ENCODE results near the gene BUB1B.
"Not testable (repeated sequence)": the region's sequence is repeated elsewhere in the genome, so short reads cannot be mapped to it uniquely, and the experiment has no call there.

BUB1B gene

GRCh38 chr15:40160689-40161688 is at the start of gene BUB1B:
Gene BUB1B (plus strand): TSS chr15:40161069. CDS start chr15:40161221, 152 bp downstream.
- in situ Hi-C loops (cut with MboI; ENCODE audit: low pct_unique_long_range_greater_than_20kb, low sequenced_read_pairs), result no loop called here
- DNase-seq, result peak; percentile 98

- in situ Hi-C loops (cut with MboI; ENCODE audit: low pct_unique_long_range_greater_than_20kb, low sequenced_read_pairs), result no loop called here
- no peak for DNase-seq
Measured at GRCh38 chr15:40111888-40112287, 49.0 kb upstream of the BUB1B start.

- in situ Hi-C loops (cut with MboI; ENCODE audit: low pct_unique_long_range_greater_than_20kb, low sequenced_read_pairs), result no loop called here
- DNase-seq, result no peak
Measured at GRCh38 chr15:40112789-40113188, 48.1 kb upstream of the BUB1B start.

- in situ Hi-C loops (cut with MboI; ENCODE audit: low pct_unique_long_range_greater_than_20kb, low sequenced_read_pairs), result no loop called here
- no peak for DNase-seq
Measured at GRCh38 chr15:40114218-40114617, 46.7 kb upstream of the BUB1B start.

GRCh38 chr15:40115106-40115505 is 45.8 kb upstream of the BUB1B start:
- in situ Hi-C loops (cut with MboI; ENCODE audit: low pct_unique_long_range_greater_than_20kb, low sequenced_read_pairs); DNase-seq: not testable (repeated sequence)

GRCh38 chr15:40115670-40116093 is 45.2 kb upstream of the BUB1B start:
- in situ Hi-C loops (cut with MboI; ENCODE audit: low pct_unique_long_range_greater_than_20kb, low sequenced_read_pairs), result no loop called here
- DNase-seq, result peak; percentile 89

GRCh38 chr15:40118473-40118872 is 42.4 kb upstream of the BUB1B start:
- in situ Hi-C loops (cut with MboI; ENCODE audit: low pct_unique_long_range_greater_than_20kb, low sequenced_read_pairs), result no loop called here

GRCh38 chr15:40121911-40122638 is 38.8 kb upstream of the BUB1B start:
- no peak for DNase-seq

More at GRCh38 chr15:40118473-40118872, 42.4 kb upstream of the BUB1B start:
- DNase-seq, result no peak

GRCh38 chr15:40122989-40123388 is 37.9 kb upstream of the BUB1B start:
- DNase-seq; in situ Hi-C loops (cut with MboI; ENCODE audit: low pct_unique_long_range_greater_than_20kb, low sequenced_read_pairs): not testable (repeated sequence)

More at GRCh38 chr15:40121911-40122638, 38.8 kb upstream of the BUB1B start:
- in situ Hi-C loops (cut with MboI; ENCODE audit: low pct_unique_long_range_greater_than_20kb, low sequenced_read_pairs), result no loop called here

GRCh38 chr15:40123863-40124262 is 37.0 kb upstream of the BUB1B start:
- in situ Hi-C loops (cut with MboI; ENCODE audit: low pct_unique_long_range_greater_than_20kb, low sequenced_read_pairs); DNase-seq: not testable (repeated sequence)

GRCh38 chr15:40124333-40124732 is 36.5 kb upstream of the BUB1B start:
- in situ Hi-C loops (cut with MboI; ENCODE audit: low pct_unique_long_range_greater_than_20kb, low sequenced_read_pairs); DNase-seq: not testable (repeated sequence)

- in situ Hi-C loops (cut with MboI; ENCODE audit: low pct_unique_long_range_greater_than_20kb, low sequenced_read_pairs); DNase-seq: not testable (repeated sequence)
Measured at GRCh38 chr15:40124807-40125285, 36.0 kb upstream of the BUB1B start.

- in situ Hi-C loops (cut with MboI; ENCODE audit: low pct_unique_long_range_greater_than_20kb, low sequenced_read_pairs), result no loop called here
- DNase-seq, result no peak
Measured at GRCh38 chr15:40125950-40126349, 34.9 kb upstream of the BUB1B start.

- peak; percentile 41 for DNase-seq
- in situ Hi-C loops (cut with MboI; ENCODE audit: low pct_unique_long_range_greater_than_20kb, low sequenced_read_pairs), result no loop called here
Measured at GRCh38 chr15:40128766-40129660, 31.9 kb upstream of the BUB1B start.

- DNase-seq, result no peak
- in situ Hi-C loops (cut with MboI; ENCODE audit: low pct_unique_long_range_greater_than_20kb, low sequenced_read_pairs), result no loop called here
Measured at GRCh38 chr15:40130118-40130517, 30.8 kb upstream of the BUB1B start.

- in situ Hi-C loops (cut with MboI; ENCODE audit: low pct_unique_long_range_greater_than_20kb, low sequenced_read_pairs), result no loop called here
- peak; percentile 35 for DNase-seq
Measured at GRCh38 chr15:40130799-40131502, 29.9 kb upstream of the BUB1B start.

GRCh38 chr15:40133544-40133943 is 27.3 kb upstream of the BUB1B start:
- in situ Hi-C loops (cut with MboI; ENCODE audit: low pct_unique_long_range_greater_than_20kb, low sequenced_read_pairs), result no loop called here
- no peak for DNase-seq

GRCh38 chr15:40134885-40135284 is 26.0 kb upstream of the BUB1B start:
- DNase-seq, result no peak
- in situ Hi-C loops (cut with MboI; ENCODE audit: low pct_unique_long_range_greater_than_20kb, low sequenced_read_pairs), result no loop called here
